Suprapubic skin (tissue), 3 donors: ENCODE measurements around the gene RPA1.

ENCODE experiments used
- CTCF ChIP-seq, 2 donors: fragments of 200-600 bp in 1 of 2; fragments of 450-650 bp in 1 of 2; sonication (generic) in 1 of 2; IDR thresholded peaks; one replicate each; pipeline ENCODE4 v1.5.1; 2016 to 2019; ENCODE audit warnings: antibody characterized with exemption in 2 of 2, mild to moderate bottlenecking in 1 of 2, moderate library complexity in 1 of 2
- POLR2AphosphoS5 ChIP-seq, 3 donors: sonication (generic); formaldehyde crosslinking; IDR thresholded peaks; one replicate each; pipeline ENCODE4 v1.6.1; 2017; ENCODE audit warnings: antibody characterized with exemption in 3 of 3

DNA sequence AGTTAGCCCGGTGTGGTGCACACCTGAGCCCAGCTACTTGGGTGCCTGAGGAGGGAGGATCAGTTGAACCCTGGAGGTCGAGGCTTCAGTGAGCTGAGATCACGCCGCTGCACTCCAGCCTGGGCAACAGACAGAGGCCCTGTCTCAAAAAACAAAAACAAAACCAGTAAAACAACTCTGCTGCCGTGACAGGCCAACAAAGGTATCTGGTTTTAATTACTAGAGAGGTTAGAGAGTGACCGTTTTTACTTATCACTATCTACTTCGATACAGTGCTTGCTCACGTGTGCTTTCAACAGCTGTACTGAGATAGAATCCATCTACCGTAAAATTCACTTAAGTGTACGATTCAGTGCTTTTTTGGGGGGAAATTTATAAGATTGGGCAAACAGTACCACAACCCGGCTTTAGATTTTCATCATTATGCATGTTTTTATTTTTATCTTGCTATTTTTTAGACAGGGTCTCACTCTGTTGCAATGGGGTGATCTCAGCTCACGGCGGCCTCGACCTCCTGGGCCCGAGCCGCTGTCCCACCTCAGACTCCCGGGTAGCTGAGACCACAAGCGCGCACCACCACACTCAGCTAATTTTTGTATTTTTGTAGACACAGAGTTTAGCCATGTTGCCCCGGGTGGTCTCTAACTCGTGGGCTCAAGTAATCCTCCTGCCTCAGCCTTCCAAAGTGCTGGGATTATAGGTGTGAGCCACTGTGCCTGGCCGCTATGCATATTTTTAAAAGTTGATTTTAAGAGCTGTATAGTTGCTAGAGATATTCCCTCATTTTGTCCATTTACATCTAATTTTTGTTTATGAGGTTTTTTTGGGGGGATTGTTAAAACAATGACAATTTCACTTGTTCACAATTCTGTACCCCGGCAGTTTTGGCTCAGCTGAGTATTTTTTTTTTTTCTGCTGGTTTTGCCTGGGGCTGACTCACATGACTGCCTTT lies 37.0 kb upstream of the RPA1 start:
- TF ChIP-seq POLR2AphosphoS5 (IDR thresholded peaks at IDR 0.05) = no peak
- no peak for TF ChIP-seq CTCF (IDR thresholded peaks at IDR 0.05)
